ENCODE measurements around the gene SKOR1.

SKOR1 gene

DNA sequence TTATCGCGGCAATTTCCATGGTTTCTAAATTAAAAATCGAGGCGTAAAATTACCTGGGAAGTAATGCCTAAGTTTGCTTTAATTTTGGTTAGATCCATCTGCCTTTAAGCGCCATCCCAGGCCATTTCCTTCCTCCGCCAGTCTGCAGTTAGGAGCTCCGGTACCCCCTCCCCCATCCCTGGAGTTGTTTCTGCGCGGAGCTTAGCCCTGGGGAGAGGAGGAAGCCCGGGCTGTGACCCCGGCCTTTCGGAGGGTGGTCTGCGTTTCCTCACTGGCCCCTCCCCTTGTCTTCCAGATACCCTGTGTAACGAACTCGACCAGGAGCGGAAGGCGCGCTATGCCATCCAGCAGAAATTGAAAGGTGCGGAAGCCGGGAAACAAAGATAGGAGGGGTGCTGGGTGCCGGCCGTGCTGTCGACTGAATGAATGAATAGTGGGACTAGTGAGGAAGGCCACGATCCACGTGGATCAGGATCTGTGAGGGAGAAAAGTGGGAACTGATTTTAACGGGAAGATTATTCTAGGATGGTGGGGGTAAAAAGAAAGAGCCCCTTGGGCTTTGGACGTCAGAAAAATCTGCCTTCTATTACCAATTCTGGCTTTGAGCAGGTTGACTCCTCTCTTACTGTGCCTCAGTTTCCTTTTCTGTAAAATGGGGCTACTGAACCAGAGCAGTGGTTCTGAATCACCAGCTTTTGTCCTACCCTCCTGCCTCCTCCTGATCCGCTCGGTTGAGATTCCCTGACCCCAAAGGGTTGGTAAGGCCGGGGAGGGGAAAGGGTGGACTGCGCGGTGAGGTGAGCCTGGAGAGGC is 7.8 kb downstream of the SKOR1 start:
- peak in 1 of 2 donors; percentile 53 for DNase-seq
- peaks cover 0 to 62% (median 53%) of the 10 kb centered on the region in 4 donors for H3K4me1 ChIP-seq
- TF ChIP-seq, protein P1, sequence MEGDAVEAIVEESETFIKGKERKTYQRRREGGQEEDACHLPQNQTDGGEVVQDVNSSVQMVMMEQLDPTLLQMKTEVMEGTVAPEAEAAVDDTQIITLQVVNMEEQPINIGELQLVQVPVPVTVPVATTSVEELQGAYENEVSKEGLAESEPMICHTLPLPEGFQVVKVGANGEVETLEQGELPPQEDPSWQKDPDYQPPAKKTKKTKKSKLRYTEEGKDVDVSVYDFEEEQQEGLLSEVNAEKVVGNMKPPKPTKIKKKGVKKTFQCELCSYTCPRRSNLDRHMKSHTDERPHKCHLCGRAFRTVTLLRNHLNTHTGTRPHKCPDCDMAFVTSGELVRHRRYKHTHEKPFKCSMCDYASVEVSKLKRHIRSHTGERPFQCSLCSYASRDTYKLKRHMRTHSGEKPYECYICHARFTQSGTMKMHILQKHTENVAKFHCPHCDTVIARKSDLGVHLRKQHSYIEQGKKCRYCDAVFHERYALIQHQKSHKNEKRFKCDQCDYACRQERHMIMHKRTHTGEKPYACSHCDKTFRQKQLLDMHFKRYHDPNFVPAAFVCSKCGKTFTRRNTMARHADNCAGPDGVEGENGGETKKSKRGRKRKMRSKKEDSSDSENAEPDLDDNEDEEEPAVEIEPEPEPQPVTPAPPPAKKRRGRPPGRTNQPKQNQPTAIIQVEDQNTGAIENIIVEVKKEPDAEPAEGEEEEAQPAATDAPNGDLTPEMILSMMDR (IDR thresholded peaks at IDR 0.05) = no peak
- peak overlapping the region in 1 of 2 donors; percentile 37 for H3K4me3 ChIP-seq
- H3K27me3 ChIP-seq = peaks cover 5 to 79% of the 10 kb centered on the region in 2 donors
- H3K27ac ChIP-seq = no peak overlapping the region
- H3K9me3 ChIP-seq = no peaks in the 10 kb centered on the region
- intact Hi-C loops (cut with DNase I; ENCODE audit: low total_unique reads) = loop anchor here (10.0 kb wide), 1 partner anchor 288 kb away; the partner anchor contains the start of gene MAP2K5
- no peaks in the 10 kb centered on the region for H3K36me3 ChIP-seq

DNA sequence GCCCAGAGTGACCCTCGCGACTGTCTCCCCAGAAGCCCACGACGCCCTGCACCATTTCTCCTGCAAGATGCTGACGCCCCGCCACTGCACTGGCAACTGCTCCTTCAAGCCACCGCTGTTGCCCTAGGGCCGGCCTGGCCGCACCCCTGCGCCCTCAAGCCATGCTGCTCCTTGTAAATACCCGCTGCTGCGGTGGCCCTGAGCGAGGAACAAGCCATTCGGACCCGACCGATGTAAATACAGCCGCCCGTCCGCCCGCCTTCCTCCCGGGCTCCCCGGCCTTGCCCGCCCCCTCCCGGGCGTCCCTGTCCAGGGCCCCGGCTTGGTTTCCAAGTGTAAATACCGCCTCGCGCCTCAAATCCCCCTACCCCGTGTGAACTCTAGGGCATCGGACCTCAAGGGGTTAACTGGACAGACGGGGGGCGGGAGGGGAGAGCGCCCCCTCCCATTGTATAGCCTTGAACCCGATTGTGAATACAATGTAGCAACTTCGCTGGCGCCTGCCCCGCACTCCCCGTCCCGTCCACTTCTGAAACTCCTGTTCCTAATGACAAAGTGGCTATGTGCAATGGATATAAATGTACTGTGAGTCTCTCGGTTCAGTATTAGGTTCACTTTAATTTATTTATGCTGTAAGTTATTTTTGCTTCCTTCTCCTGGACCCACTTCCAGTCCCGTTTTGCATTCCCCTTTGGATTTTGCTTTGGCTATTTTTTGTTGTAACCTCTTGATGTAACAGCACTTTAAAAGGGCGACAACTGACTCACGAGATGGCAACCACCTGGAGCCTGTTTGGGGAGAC is 8.6 kb downstream of the SKOR1 start:
- H3K27ac ChIP-seq = no peak overlapping the region
- DNase-seq = peak in 1 of 2 donors; percentile 71
- H3K4me3 ChIP-seq = peak overlapping the region in 1 of 2 donors; percentile 37
- H3K27me3 ChIP-seq = peaks cover 2 to 71% of the 10 kb centered on the region in 2 donors
- H3K9me3 ChIP-seq = no peaks in the 10 kb centered on the region
- H3K36me3 ChIP-seq = no peaks in the 10 kb centered on the region
- intact Hi-C loops (cut with DNase I; ENCODE audit: low total_unique reads) = loop anchor here (10.0 kb wide), 1 partner anchor 289 kb away; the partner anchor contains the start of gene MAP2K5
- TF ChIP-seq, protein P1 (IDR thresholded peaks at IDR 0.05) = peak in 1 of 2 experiments; percentile 25
- H3K4me1 ChIP-seq = peaks cover 0 to 61% (median 50%) of the 10 kb centered on the region in 4 donors

DNA sequence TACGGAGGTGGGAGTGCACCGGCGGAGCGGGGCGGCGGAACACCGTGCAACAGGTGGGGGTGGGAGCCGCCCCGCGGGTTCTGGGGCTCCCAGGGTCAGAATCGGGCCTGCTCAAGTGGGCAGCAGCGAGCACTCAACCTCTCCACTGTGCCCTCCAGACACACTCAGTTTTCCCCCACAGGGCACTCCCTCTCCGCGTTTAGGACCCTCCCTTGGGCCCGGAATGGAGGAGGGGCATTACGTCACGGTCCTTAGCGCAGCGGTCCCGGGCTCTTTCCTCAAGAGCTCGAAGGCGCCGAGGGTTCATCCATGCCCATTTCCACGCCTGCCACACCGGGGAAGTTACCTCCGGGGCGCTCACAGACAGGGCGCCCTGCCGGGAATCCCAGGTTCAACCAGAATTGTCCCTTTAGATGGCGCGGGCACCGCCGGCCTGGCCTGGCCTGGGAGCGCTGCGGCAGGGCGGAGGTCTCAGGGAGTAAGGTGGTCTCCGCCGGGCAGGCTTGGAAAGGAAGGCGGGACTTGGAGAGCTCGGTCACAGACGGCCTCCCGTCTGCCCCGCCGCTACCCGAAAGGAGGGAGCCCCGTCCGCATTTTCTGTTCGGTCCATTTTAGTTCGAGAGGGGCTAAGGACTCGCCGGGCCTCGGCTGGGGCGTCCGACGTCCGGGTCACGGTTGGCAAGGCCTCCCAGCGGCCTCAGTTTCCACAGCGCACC is 9.4 kb downstream of the SKOR1 start:
- intact Hi-C loops (cut with DNase I; ENCODE audit: low total_unique reads) = loop anchor here (5.0 to 10.0 kb wide), 2 partner anchors 290 to 312 kb away; partner anchors contain the start of genes C15orf61 and MAP2K5
- peak in 1 of 2 donors; percentile 62 for DNase-seq
- H3K4me1 ChIP-seq = peaks cover 0 to 59% (median 47%) of the 10 kb centered on the region in 4 donors
- no peaks in the 10 kb centered on the region for H3K9me3 ChIP-seq
- H3K4me3 ChIP-seq = peak overlapping the region; percentile 30 to 37
- no peak overlapping the region for H3K27ac ChIP-seq
- peaks cover 0 to 62% of the 10 kb centered on the region in 2 donors for H3K27me3 ChIP-seq
- no peaks in the 10 kb centered on the region for H3K36me3 ChIP-seq
- TF ChIP-seq, protein P1 (IDR thresholded peaks at IDR 0.05) = no peak

DNA sequence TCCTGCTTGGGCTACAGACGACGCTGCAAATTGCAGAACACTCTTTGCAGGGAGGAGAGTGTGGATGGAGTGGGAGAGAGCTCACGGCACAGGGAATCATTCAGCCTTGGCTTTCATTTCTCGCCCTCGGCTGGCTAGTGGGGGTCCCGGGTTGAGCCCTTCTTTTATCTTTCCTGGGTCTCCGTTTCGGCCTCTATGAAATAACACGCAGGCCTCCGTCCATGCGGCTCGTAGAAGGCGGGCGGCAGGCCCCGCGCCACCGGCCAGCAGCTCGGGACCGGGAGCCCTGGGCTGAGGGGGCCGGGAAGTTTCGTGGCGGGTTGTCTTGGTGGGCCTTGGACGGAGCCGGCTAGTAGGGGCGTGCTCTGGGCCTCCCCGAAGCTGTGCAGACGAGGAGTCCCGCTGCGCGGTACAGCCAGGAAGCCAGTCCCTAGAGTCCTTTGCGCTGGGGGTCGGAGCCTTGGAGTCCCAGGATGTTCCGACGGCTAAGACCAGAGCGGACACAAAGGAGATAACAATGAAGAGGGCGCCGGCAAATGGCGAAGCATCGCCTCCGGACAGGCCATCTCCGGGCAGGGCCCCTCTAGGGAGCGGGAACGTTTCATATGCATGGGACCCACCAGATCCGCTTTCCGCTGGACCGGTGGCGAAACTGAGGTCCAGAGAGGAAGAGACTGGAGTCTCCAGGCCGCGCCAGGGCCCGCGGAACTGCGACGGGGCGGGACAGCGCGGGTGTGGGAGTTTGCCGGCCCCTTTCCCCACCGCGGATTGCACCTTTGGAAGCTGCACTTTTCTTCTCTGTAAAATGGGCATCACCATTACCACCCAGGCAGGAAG is 10.2 kb downstream of the SKOR1 start:
- Histone ChIP-seq H3K27ac (no peak overlapping the region), H3K4me3 (peak overlapping the region; percentile 30 to 37), H3K27me3 (peaks cover 0 to 55% of the 10 kb centered on the region in 2 donors), H3K9me3 (no peaks in the 10 kb centered on the region), H3K36me3 (no peaks in the 10 kb centered on the region), H3K4me1 (peaks cover 0 to 58% (median 46%) of the 10 kb centered on the region in 4 donors)
- TF ChIP-seq, protein P1 (IDR thresholded peaks at IDR 0.05) = no peak
- DNase-seq = peak in 1 of 2 donors; percentile 67
- intact Hi-C loops (cut with DNase I; ENCODE audit: low total_unique reads) = loop anchor here (2.0 to 10.0 kb wide), 3 partner anchors 291 to 379 kb away; partner anchors contain the start of genes C15orf61 and MAP2K5

Measured in tibial artery (tissue), 4 donors.